Tibial nerve (tissue), 4 donors: ENCODE data around the gene MTG2. TPM values are rescaled to one million over a fixed set of nuclear protein-coding genes. Genes with fewer than 3 reads are reported as not detected.

Experiments
- DNase-seq, 2 donors: peaks; one replicate each; pipeline ENCODE4 v3.0.0-alpha.2; 2019; ENCODE audit warnings: low spot score in 2 of 2
- H3K27ac ChIP-seq, 4 donors: fragments of 200-600 bp; sonication (generic) in 3 of 4; one replicate each; pipeline ENCODE4 v1.5.1; 2017 to 2019; ENCODE audit warnings: mild to moderate bottlenecking in 1 of 4
- H3K27me3 ChIP-seq, 2 donors: fragments of 200-600 bp; sonication (generic) in 1 of 2; one replicate each; pipeline versions ENCODE4 v1.5.1 to v1.6.0; 2017 to 2019
- H3K36me3 ChIP-seq, 3 donors: fragments of 200-600 bp; sonication (generic); one replicate each; pipeline ENCODE4 v1.5.1; 2018 to 2019
- H3K4me1 ChIP-seq, 4 donors: fragments of 200-600 bp; sonication (generic) in 3 of 4; one replicate each; pipeline ENCODE4 v1.5.1; 2017 to 2019
- H3K4me3 ChIP-seq, 4 donors: fragments of 200-600 bp; sonication (generic) in 3 of 4; one replicate each; pipeline ENCODE4 v1.5.1; 2017 to 2019; ENCODE audit warnings: mild to moderate bottlenecking in 1 of 4, moderate library complexity in 1 of 4
- H3K9me3 ChIP-seq, 4 donors: fragments of 200-600 bp; sonication (generic) in 3 of 4; one replicate each; pipeline ENCODE4 v1.5.1; 2017 to 2019
- CTCF ChIP-seq, 5 experiments: fragments of 200-600 bp in 3 of 5; fragments of 450-650 bp in 2 of 5; sonication (generic) in 3 of 5; IDR thresholded peaks; one replicate each; pipeline ENCODE4 v1.5.1; 2016 to 2019; ENCODE audit warnings: antibody characterized with exemption in 5 of 5, mild to moderate bottlenecking in 3 of 5, moderate library complexity in 2 of 5
- EP300 ChIP-seq, 2 donors: sonication (generic); formaldehyde crosslinking; IDR thresholded peaks; one replicate each; pipeline ENCODE4 v1.6.1; 2017; ENCODE audit warnings: antibody characterized with exemption in 2 of 2, mild to moderate bottlenecking in 1 of 2
- POLR2A ChIP-seq, 2 donors: fragments of 450-650 bp; IDR thresholded peaks; one replicate each; pipeline ENCODE4 v1.6.1; 2017; ENCODE audit warnings: antibody characterized with exemption in 2 of 2, mild to moderate bottlenecking in 2 of 2, moderate library complexity in 2 of 2
- WGBS, 2 donors: methylation state at CpG; one replicate each; pipeline ENCODE4 v1.1.5; 2018; 5-methylcytosine and 5-hydroxymethylcytosine counted together
- total RNA-seq, 4 donors: library from RNA; depleted of rRNA; stranded (reverse); fragments of >200 nt; gene quantifications; one replicate each; pipeline ENCODE4 v1.1.0, GENCODE V29; 2016

MTG2 gene
- total RNA-seq, 4 donors from 2014 or later: 24.7 to 46.9 (median 41.6) TPM

GRCh38 chr20:62202676-62203377 is 20.0 kb downstream of the MTG2 start:
- Histone ChIP-seq H3K27me3 (no peaks in the 10 kb centered on the region), H3K9me3 (no peaks in the 10 kb centered on the region), H3K4me3 (no peak overlapping the region), H3K27ac (no peak overlapping the region), H3K36me3 (peaks cover 0 to 75% (median 11%) of the 10 kb centered on the region in 3 donors), H3K4me1 (peaks cover 0 to 7% (median 0%) of the 10 kb centered on the region in 4 donors)
- DNase-seq: no peak
- 79 to 83% methylated on average over 23 of the region's 23 CpGs for WGBS, 2 donors
- no peak for TF ChIP-seq EP300 (IDR thresholded peaks at IDR 0.05)
- TF ChIP-seq CTCF (IDR thresholded peaks at IDR 0.05): no peak
- TF ChIP-seq POLR2A (IDR thresholded peaks at IDR 0.05): no peak

- WGBS, 2 donors: 77 to 84% methylated on average over 22 of the region's 22 CpGs
- no peak for DNase-seq
- peaks cover 0 to 69% (median 11%) of the 10 kb centered on the region in 3 donors for H3K36me3 ChIP-seq
Measured at GRCh38 chr20:62203378-62204030, 20.7 kb downstream of the MTG2 start.

DNA sequence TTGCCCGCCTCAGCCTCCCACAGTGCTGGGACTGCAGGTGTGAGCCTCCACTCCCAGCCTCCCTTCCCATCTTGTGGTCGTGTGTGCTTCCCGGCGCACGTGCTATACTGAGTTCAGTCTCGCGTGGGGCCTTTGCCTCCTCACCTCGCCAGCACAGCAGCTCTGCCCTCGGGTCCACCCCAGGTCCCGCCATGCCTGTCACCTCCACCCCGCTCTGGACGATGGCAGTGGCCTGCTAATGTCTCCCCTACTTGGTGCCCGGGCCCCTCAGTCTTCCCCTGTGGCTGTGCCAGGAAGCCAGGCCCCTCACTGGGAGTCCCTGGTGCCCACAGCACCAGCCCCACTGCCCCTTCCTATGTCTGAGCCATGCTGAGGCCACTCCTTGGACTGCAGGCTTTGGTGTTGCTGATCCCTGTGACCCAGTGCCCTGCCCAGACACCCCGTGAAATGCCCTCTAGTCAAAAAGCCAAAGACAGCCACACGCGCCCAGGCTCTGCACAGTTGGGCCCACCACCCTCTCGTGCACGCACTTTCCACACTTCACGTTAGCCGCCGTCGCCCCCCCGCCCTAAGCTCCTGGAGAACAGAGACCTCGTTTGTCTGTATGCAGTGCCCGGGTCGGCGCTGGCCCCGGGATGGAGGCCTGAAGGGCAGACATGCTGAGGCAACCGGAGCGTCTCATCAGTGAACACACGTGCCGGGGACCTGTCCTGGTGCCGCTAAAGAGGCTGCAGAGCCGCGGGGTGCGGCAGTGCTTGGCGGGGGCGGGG is 23.0 kb downstream of the MTG2 start:
- no peak for TF ChIP-seq POLR2A (IDR thresholded peaks at IDR 0.05)
- TF ChIP-seq CTCF (IDR thresholded peaks at IDR 0.05): no peak
- TF ChIP-seq EP300 (IDR thresholded peaks at IDR 0.05): no peak
- Histone ChIP-seq H3K36me3 (peaks cover 0 to 47% (median 11%) of the 10 kb centered on the region in 3 donors), H3K27ac (no peak overlapping the region), H3K4me3 (no peak overlapping the region), H3K27me3 (peaks cover 0 to 14% of the 10 kb centered on the region in 2 donors), H3K4me1 (peaks cover 0 to 7% (median 0%) of the 10 kb centered on the region in 4 donors), H3K9me3 (no peaks in the 10 kb centered on the region)
- WGBS, 2 donors: 68 to 71% methylated on average over 30 to 38 of the region's 38 CpGs
- DNase-seq: no peak

More at GRCh38 chr20:62203378-62204030, 20.7 kb downstream of the MTG2 start:
- Histone ChIP-seq H3K4me3 (no peak overlapping the region), H3K4me1 (peaks cover 0 to 7% (median 0%) of the 10 kb centered on the region in 4 donors), H3K9me3 (no peaks in the 10 kb centered on the region), H3K27me3 (no peaks in the 10 kb centered on the region), H3K27ac (no peak overlapping the region)
- TF ChIP-seq CTCF (IDR thresholded peaks at IDR 0.05) (no peak), POLR2A (IDR thresholded peaks at IDR 0.05) (no peak), EP300 (IDR thresholded peaks at IDR 0.05) (no peak)

GRCh38 chr20:62206388-62206775 is 23.6 kb downstream of the MTG2 start:
- TF ChIP-seq POLR2A (IDR thresholded peaks at IDR 0.05): no peak
- no peak for TF ChIP-seq CTCF (IDR thresholded peaks at IDR 0.05)
- TF ChIP-seq EP300 (IDR thresholded peaks at IDR 0.05): no peak
- H3K36me3 ChIP-seq: peaks cover 0 to 41% (median 8%) of the 10 kb centered on the region in 3 donors
- peaks cover 0 to 7% (median 0%) of the 10 kb centered on the region in 4 donors for H3K4me1 ChIP-seq
- H3K4me3 ChIP-seq: no peak overlapping the region
- no peak for DNase-seq
- WGBS, 2 donors: 65 to 79% methylated on average over 17 of the region's 17 CpGs
- H3K9me3 ChIP-seq: no peaks in the 10 kb centered on the region
- no peak overlapping the region for H3K27ac ChIP-seq
- peaks cover 0 to 19% of the 10 kb centered on the region in 2 donors for H3K27me3 ChIP-seq
